ENCODE data around the gene TNFRSF12A.

Gene TNFRSF12A

GRCh38 chr16:3020247-3020603 is at the start of gene TNFRSF12A:
TSS of gene TNFRSF12A (plus strand) at chr16:3020368. CDS start at chr16:3020398, 30 bp downstream.
- no peak for DNase-seq

GRCh38 chr16:2970563-2970962 is 49.6 kb upstream of the TNFRSF12A start:
- no peak for DNase-seq

GRCh38 chr16:2971134-2971984 is 48.8 kb upstream of the TNFRSF12A start:
- no peak for DNase-seq

- DNase-seq, result no peak
Observed at GRCh38 chr16:2971985-2972784, 48.0 kb upstream of the TNFRSF12A start.

GRCh38 chr16:2973093-2973492 is 47.1 kb upstream of the TNFRSF12A start:
- no peak for DNase-seq

- DNase-seq, result no peak
Observed at GRCh38 chr16:2973605-2974318, 46.4 kb upstream of the TNFRSF12A start.

GRCh38 chr16:2974319-2975056 is 45.7 kb upstream of the TNFRSF12A start:
- no peak for DNase-seq

- DNase-seq, result no peak
Observed at GRCh38 chr16:2975161-2975795, 44.9 kb upstream of the TNFRSF12A start.

- no peak for DNase-seq
Observed at GRCh38 chr16:2976201-2976600, 44.0 kb upstream of the TNFRSF12A start.

- DNase-seq, result no peak
Observed at GRCh38 chr16:2976673-2977072, 43.5 kb upstream of the TNFRSF12A start.

GRCh38 chr16:2977440-2977839 is 42.7 kb upstream of the TNFRSF12A start:
- peak; percentile 11 for DNase-seq

- DNase-seq, result no peak
Observed at GRCh38 chr16:2979669-2980226, 40.4 kb upstream of the TNFRSF12A start.

GRCh38 chr16:2980227-2981176 is 39.7 kb upstream of the TNFRSF12A start, which contains the start of gene PKMYT1:
TSS of gene PKMYT1 (minus strand) at chr16:2980446. CDS start at chr16:2979657, 789 bp downstream.
- peak; percentile 42 for DNase-seq

- DNase-seq, result no peak
Observed at GRCh38 chr16:2981177-2981898, 38.8 kb upstream of the TNFRSF12A start.

GRCh38 chr16:2981899-2982250 is 38.3 kb upstream of the TNFRSF12A start:
- DNase-seq, result no peak

- no peak for DNase-seq
Observed at GRCh38 chr16:2982402-2982801, 37.8 kb upstream of the TNFRSF12A start.

- DNase-seq, result peak; percentile 42
Observed at GRCh38 chr16:2983706-2984136, 36.4 kb upstream of the TNFRSF12A start.

GRCh38 chr16:2985462-2985861 is 34.7 kb upstream of the TNFRSF12A start:
- DNase-seq, result no peak

- peak; percentile 6 for DNase-seq
Observed at GRCh38 chr16:2985893-2986355, 34.2 kb upstream of the TNFRSF12A start.
